GM18907 (cell line): ENCODE results near the gene PKN2.
"Not testable (repeated sequence)": the region's sequence is repeated elsewhere in the genome, so short reads cannot be mapped to it uniquely, and the experiment has no call there.

ENCODE experiments used
- ATAC-seq: cut with Tn5 transposase; IDR thresholded peaks from one replicate; pipeline ENCODE4 v1.9.1; 2021; ENCODE audit warnings: mild to moderate bottlenecking, moderate library complexity; ENCODE audit not compliant: unreplicated experiment

The PKN2 gene

GRCh38 chr1:88784551-88784950 lies 100.5 kb downstream of the PKN2 start:
- no peak for ATAC-seq

- no peak for ATAC-seq
Measured at GRCh38 chr1:88787023-88787903, 103.2 kb downstream of the PKN2 start.

GRCh38 chr1:88791192-88791591 lies 107.1 kb downstream of the PKN2 start:
- ATAC-seq = no peak

- ATAC-seq = no peak
Measured at GRCh38 chr1:88799491-88799890, 115.4 kb downstream of the PKN2 start.

- ATAC-seq = no peak
Measured at GRCh38 chr1:88800382-88801051, 116.4 kb downstream of the PKN2 start.

GRCh38 chr1:88801575-88802208 lies 117.6 kb downstream of the PKN2 start:
- ATAC-seq = no peak

GRCh38 chr1:88802404-88802803 lies 118.3 kb downstream of the PKN2 start:
- no peak for ATAC-seq

- ATAC-seq = no peak
Measured at GRCh38 chr1:88802950-88803349, 118.9 kb downstream of the PKN2 start.

- ATAC-seq = no peak
Measured at GRCh38 chr1:88803444-88803843, 119.4 kb downstream of the PKN2 start.

- no peak for ATAC-seq
Measured at GRCh38 chr1:88812366-88812765, 128.3 kb downstream of the PKN2 start.

GRCh38 chr1:88813471-88813870 lies 129.4 kb downstream of the PKN2 start:
- ATAC-seq = no peak

- not testable (repeated sequence) for ATAC-seq
Measured at GRCh38 chr1:88819642-88820041, 135.6 kb downstream of the PKN2 start.

GRCh38 chr1:88825721-88826120 lies 141.6 kb downstream of the PKN2 start:
- no peak for ATAC-seq

- ATAC-seq = no peak
Measured at GRCh38 chr1:88847643-88848042, 163.6 kb downstream of the PKN2 start.

- ATAC-seq = no peak
Measured at GRCh38 chr1:88851303-88852063, 167.4 kb downstream of the PKN2 start.

- ATAC-seq = no peak
Measured at GRCh38 chr1:88867743-88868521, 183.9 kb downstream of the PKN2 start.

- not testable (repeated sequence) for ATAC-seq
Measured at GRCh38 chr1:88869644-88870043, 185.6 kb downstream of the PKN2 start.

- no peak for ATAC-seq
Measured at GRCh38 chr1:88873737-88874349, 189.8 kb downstream of the PKN2 start.

GRCh38 chr1:88875595-88875994 lies 191.5 kb downstream of the PKN2 start:
- no peak for ATAC-seq
